GM20000 (cell line): ENCODE results near the gene C10orf90.

Source experiments
- DNase-seq: peaks from one replicate; pipeline ENCODE4 v3.0.0; 2012; ENCODE audit warnings: low spot score
- CTCF ChIP-seq: IDR thresholded peaks from 2 replicates; pipeline ENCODE4 v1.5.1; 2012; ENCODE audit warnings: mild to moderate bottlenecking, control low read depth; ENCODE audit errors: extremely low read depth, missing control alignments

Gene C10orf90

GRCh38 chr10:126670056-126670894 is at the start of gene C10orf90:
C10orf90 (minus strand) TSS chr10:126670693; CDS start chr10:126670480, 213 bp downstream.
- no peak for DNase-seq
- no peak for TF ChIP-seq CTCF

GRCh38 chr10:126716366-126716765 is 45.9 kb upstream of the C10orf90 start:
- DNase-seq: no peak

GRCh38 chr10:126713594-126713993 is 43.1 kb upstream of the C10orf90 start:
- TF ChIP-seq CTCF: no peak
- DNase-seq: no peak

More at GRCh38 chr10:126716366-126716765, 45.9 kb upstream of the C10orf90 start:
- TF ChIP-seq CTCF: no peak

- TF ChIP-seq CTCF: no peak
- DNase-seq: no peak
These were observed 42.2 kb upstream of the C10orf90 start for GRCh38 chr10:126712681-126713080.

- no peak for DNase-seq
- no peak for TF ChIP-seq CTCF
These were observed 35.6 kb upstream of the C10orf90 start for GRCh38 chr10:126705951-126706565.

- no peak for TF ChIP-seq CTCF
- DNase-seq: no peak
These were observed 34.6 kb upstream of the C10orf90 start for GRCh38 chr10:126705131-126705530.

GRCh38 chr10:126704649-126705048 is 34.2 kb upstream of the C10orf90 start:
- TF ChIP-seq CTCF: no peak
- no peak for DNase-seq
